Choroid plexus epithelial cell (primary cell): ENCODE results near the gene OCLN.

Source experiments
- DNase-seq: peaks from one replicate; pipeline ENCODE4 v3.0.0-alpha.2; 2010; ENCODE audit warnings: low read depth
- H3K4me3 ChIP-seq: 2 replicates; pipeline ENCODE4 v1.5.1; 2011; ENCODE audit warnings: low read depth, mild to moderate bottlenecking, control low read depth, low read length, moderate library complexity
- TF ChIP-seq, protein P1 (sequence below): conservative IDR thresholded peaks from 2 replicates; pipeline ENCODE4 v1.5.1; 2011; ENCODE audit warnings: low read depth, mild to moderate bottlenecking, control low read depth, inconsistent platforms, low read length, moderate library complexity

OCLN gene

DNA sequence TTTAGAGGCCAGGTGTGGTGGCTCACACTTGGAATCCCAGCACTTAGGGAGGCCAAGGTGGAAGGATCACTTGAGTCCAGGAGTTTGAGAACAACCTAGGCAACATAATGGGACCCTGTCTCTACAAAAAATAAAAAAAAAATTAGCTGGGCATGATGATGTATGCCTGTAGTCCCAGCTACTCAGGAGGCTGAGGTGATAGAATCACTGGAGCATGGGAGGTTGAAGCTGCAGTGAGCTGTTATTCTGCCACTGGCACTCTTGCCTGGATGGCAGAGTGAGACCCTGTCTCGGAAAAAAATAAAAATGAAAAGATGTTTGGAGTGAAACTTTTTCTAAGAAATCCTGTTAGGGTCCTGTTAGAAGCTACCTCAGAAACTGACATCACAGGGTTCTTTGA lies 24.2 kb downstream of the OCLN start:
- TF ChIP-seq, protein P1, sequence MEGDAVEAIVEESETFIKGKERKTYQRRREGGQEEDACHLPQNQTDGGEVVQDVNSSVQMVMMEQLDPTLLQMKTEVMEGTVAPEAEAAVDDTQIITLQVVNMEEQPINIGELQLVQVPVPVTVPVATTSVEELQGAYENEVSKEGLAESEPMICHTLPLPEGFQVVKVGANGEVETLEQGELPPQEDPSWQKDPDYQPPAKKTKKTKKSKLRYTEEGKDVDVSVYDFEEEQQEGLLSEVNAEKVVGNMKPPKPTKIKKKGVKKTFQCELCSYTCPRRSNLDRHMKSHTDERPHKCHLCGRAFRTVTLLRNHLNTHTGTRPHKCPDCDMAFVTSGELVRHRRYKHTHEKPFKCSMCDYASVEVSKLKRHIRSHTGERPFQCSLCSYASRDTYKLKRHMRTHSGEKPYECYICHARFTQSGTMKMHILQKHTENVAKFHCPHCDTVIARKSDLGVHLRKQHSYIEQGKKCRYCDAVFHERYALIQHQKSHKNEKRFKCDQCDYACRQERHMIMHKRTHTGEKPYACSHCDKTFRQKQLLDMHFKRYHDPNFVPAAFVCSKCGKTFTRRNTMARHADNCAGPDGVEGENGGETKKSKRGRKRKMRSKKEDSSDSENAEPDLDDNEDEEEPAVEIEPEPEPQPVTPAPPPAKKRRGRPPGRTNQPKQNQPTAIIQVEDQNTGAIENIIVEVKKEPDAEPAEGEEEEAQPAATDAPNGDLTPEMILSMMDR, result no peak
- no peak overlapping the region for H3K4me3 ChIP-seq
- DNase-seq, result no peak

DNA sequence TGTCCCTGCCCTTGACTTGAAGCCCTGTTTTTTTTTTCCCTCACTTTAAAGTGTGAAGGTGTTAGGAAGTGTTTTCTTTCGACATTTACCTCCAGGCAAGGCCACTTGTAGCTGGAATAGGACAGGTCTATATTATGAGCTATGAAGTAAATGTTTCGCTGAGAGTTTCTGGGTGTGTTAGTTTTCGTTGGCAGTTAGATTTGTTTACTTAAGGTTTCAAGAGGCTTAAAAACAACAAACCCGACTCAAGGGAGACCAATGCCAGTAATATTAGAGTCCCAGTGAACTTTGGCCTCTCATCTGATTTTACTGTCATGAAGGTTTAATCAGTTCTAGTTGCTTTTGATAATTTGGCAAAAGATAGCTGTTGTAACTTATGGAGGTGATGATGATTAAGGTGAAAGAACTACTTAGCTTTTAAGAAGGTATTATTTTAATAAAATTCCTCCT lies 25.2 kb downstream of the OCLN start:
- DNase-seq, result peak; percentile 69

DNA sequence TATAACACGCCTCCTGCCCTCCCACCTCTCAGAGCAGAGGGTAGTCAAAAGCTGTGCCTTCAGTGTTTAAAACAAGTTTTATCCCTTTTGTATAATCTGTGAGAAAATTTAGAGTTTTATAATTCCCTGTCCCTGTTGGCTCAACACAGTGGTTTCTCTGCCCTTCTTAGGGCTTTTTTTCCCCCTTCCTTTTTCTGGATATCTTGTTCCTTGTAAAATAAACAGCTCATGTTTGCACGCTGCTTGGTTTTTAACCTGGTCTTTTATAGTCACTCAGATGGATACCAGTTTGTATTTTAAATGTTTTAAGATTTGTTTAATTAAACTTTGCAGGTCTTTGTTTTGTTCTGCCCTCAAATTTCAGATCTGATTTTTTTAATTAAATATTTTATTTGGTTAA lies 26.7 kb downstream of the OCLN start:
- TF ChIP-seq, protein P1, result no peak
- DNase-seq, result no peak
- H3K4me3 ChIP-seq, result no peak overlapping the region

More for the DNA sequence above, 25.2 kb downstream of the OCLN start:
- no peak overlapping the region for H3K4me3 ChIP-seq
- TF ChIP-seq, protein P1, result no peak

DNA sequence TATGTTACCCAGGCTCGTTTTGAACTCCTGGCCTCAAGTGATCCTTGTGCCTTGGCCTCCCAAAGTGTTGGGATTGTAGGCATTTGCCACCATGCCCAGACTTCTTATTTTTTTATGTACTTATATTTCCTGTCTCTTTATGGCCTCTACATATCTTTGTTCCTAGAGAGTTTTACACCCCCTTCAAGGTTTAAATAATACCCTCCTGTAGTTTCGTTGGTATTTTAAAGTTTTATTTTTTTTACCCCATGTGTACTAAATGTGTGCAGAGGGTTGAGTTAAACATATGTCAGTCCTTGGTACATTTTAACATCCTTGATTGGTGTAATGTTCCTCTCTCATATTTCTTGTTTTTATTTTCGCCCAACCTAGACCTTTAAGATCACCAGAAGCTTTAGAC lies 29.4 kb downstream of the OCLN start:
- DNase-seq, result no peak
- no peak overlapping the region for H3K4me3 ChIP-seq
- TF ChIP-seq, protein P1, result no peak

DNA sequence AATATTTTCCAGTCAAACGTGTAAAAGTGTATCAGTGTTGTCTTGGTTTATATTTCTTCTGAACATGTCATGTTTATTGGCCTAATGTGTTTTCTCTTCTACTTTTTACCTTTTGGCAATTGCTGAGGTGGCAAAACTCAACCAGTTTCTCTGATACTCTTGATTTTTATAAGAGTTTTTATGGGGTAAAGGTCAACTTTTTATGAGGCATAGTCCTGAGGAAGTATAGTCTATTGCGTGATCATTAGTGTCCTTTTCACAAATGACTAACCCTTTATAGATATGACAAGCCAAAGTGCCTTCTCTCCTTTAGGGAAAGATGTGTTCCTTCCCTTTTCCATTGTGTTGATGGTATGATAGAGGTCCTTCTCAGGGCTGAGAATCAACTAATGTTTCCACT lies 32.9 kb downstream of the OCLN start:
- DNase-seq, result no peak
- TF ChIP-seq, protein P1, result no peak
- no peak overlapping the region for H3K4me3 ChIP-seq

DNA sequence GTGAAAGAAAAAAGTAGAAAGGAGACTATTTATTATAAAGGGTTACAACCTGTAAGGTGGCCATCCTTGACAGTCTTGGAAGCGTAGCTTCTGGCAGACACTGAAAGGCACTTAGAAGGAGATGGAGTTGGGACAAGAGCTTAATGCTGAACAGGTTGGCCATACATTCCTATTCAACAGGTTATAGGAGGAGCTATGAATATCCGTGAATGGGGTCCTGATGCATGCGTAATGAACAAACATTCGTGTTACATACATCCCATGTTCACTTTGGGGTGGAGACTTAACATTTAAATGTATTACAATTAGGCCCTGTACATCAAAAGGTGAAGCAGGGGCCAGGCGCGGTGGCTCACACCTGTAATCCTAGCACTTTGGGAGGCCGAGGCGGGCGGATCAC lies 34.1 kb downstream of the OCLN start:
- TF ChIP-seq, protein P1, result no peak
- no peak for DNase-seq
- no peak overlapping the region for H3K4me3 ChIP-seq

DNA sequence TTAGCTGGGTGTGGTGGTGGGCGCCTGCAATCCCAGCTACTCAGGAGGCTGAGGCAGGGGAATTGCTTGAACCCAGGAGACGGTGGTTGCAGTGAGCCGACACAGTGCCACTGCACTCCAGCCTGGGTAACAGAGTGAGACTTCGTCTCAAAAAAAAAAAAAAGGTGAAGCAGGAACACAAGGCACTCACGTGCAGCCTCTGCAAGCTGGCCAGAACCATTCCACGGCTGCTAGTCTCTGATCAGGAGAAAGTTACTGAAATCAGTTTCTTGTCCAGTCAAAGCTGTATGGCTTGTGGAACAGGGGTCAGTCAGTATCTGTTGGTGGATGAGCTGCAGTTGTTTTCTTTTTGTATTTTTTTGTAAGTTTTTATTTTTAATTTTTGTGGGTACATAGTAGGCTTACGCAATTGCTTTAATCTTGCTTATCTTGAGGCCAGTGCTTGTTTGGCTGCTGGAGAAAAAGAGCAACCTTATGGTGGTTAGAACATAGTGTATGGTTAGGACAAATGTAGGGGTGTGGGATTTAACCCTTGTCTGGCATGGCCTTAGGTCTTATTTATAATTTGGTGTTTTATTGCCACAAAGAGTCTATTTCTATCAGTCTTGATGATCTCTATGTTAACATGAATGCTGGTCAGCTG lies 34.7 kb downstream of the OCLN start:
- DNase-seq, result no peak
- TF ChIP-seq, protein P1, result no peak
- H3K4me3 ChIP-seq, result no peak overlapping the region
